ENCODE measurements around the gene UBE2Q1. TPM values are rescaled to one million over a fixed set of nuclear protein-coding genes. Genes with fewer than 3 reads are reported as not detected.

The UBE2Q1 gene
- total and polyA plus RNA-seq, 2 of the 8 experiments (the other 6 are each of a cell fraction or from before 2014, with no cell fraction given): 13.2 to 95.8 TPM

DNA sequence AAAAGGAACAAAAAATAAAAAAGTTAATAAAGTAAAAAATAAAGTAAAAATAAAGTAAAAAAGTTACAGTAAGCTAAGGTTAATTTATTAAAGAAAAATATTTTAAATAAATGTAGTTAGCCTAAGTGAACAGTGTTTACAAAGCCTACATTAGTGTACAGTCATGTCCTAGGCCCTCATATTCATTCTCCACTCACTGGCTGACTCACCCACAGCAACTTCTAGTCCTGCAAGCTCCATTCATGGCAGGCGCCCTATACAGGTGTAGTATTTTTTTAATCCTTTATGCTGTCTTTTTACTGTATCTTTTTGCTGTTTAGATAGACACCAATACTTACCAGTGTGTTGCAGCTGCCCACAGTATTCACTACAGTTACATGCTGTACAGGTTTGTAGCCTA, 37.2 kb upstream of the UBE2Q1 start:
- Histone ChIP-seq H2BK15ac (ENCODE audit: low read length) (no peak overlapping the region), H2BK20ac (ENCODE audit: low read length) (no peak overlapping the region), H3K14ac (ENCODE audit: insufficient read length) (no peak overlapping the region), H3K9ac (replicated peaks in 1 of 4; ENCODE audit: extremely low read depth in 1 of 4, low read depth in 3 of 4, low read length in 3 of 4) (no peak overlapping the region), H2AFZ (ENCODE audit: low read length) (no peak overlapping the region), H3K36me3 (ENCODE audit: control insufficient read depth in 2 of 4, insufficient read depth in 4 of 4, low read length in 3 of 4) (peaks cover 39 to 77% (median 65%) of the 10 kb centered on the region in 4 experiments), H3K27ac (ENCODE audit: low read depth, low read length) (no peak overlapping the region), H3K56ac (replicated peaks; ENCODE audit: insufficient read length, low read depth, low read length) (no peak overlapping the region), H2BK5ac (ENCODE audit: low read depth, low read length) (no peak overlapping the region), H3K18ac (ENCODE audit: extremely low read depth, low read length) (no peak overlapping the region), H3K79me2 (ENCODE audit: control insufficient read depth in 1 of 2, insufficient read depth in 2 of 2, low read length in 2 of 2) (peaks cover 0 to 20% of the 10 kb centered on the region in 2 experiments; a peak in 2 of 4 replicates), H3K4me1 (replicated peaks in 1 of 4; ENCODE audit: control insufficient read depth in 3 of 4, insufficient read depth in 4 of 4, low read length in 3 of 4) (no peaks in the 10 kb centered on the region), H2AK5ac (ENCODE audit: low read depth, low read length) (no peak overlapping the region), H2BK12ac (ENCODE audit: low read depth, low read length) (no peak overlapping the region), H4K20me1 (replicated peaks in 1 of 2; ENCODE audit: control insufficient read depth in 1 of 2, insufficient read depth in 2 of 2, low read length in 2 of 2) (peaks cover 9 to 13% of the 10 kb centered on the region in 2 experiments), H3K4ac (replicated peaks; ENCODE audit: insufficient read length, low read depth, low read length) (no peak overlapping the region), H3K4me2 (ENCODE audit: insufficient read depth in 1 of 2, low read depth in 2 of 2, low read length in 2 of 2) (no peak overlapping the region), H3K4me3 (ENCODE audit: extremely low read depth in 1 of 4, insufficient read depth in 2 of 4, low read depth in 3 of 4, low read length in 4 of 4) (no peak overlapping the region), H4K8ac (ENCODE audit: extremely low read depth, insufficient read depth, low read length) (no peak overlapping the region), H3K23me2 (ENCODE audit: low read depth, low read length) (no peaks in the 10 kb centered on the region), H3K9me3 (ENCODE audit: insufficient read depth in 2 of 2, low read depth in 1 of 2, low read length in 1 of 2) (no peaks in the 10 kb centered on the region), H3K79me1 (ENCODE audit: low read depth, low read length) (peaks cover 7% of the 10 kb centered on the region), H2BK120ac (replicated peaks; ENCODE audit: low read depth, low read length) (no peak overlapping the region), H3K23ac (ENCODE audit: insufficient read length) (no peak overlapping the region), H4K91ac (replicated peaks; ENCODE audit: insufficient read length, low read length) (no peak overlapping the region), H3K27me3 (replicated peaks in 1 of 4; ENCODE audit: control insufficient read depth in 3 of 4, extremely low read depth in 1 of 4, insufficient read depth in 3 of 4, low read length in 3 of 4) (no peaks in the 10 kb centered on the region), H4K5ac (ENCODE audit: insufficient read length, low read depth, low read length) (no peak overlapping the region)
- FAIRE-seq (no peak), DNase-seq (ENCODE audit: low read depth in 1 of 2, low spot score in 2 of 2) (no peak)
- CTCF ChIA-PET (ENCODE audit: partially characterized antibody): interaction anchor here (0.7 to 1.7 kb wide), 5 partner anchors 9 to 283 kb away, joined by 3 to 5 read pairs (median 4); no protein-coding TSS in a partner anchor
- WGBS, 2 experiments (ENCODE audit: extremely low coverage in 1 of 2, insufficient coverage in 1 of 2, insufficient read length in 1 of 2, insufficient replicate concordance in 2 of 2, low coverage in 1 of 2, low lambda C conversion rate in 2 of 2, missing lambda C conversion rate in 1 of 2): 96% methylated on average over 1 of the region's 1 CpG; no CpG with 5 or more reads in 1 of the 2 experiments
- no peak for TF ChIP-seq SIX5 (IDR thresholded peaks at IDR 0.05; ENCODE audit: low read depth, low read length)
- TF ChIP-seq SP2 (IDR thresholded peaks at IDR 0.05; ENCODE audit: low read length): no peak
- POLR2A ChIA-PET (ENCODE audit: partially characterized antibody): interaction anchor here (1.5 to 2.0 kb wide), 2 partner anchors 10 to 19 kb away, joined by 5 to 9 read pairs; no protein-coding TSS in a partner anchor

All from H1 (cell line).